ENCODE results near the gene SLC4A7.

Gene SLC4A7

GRCh38 chr3:27325419-27325818 is 158.8 kb downstream of the SLC4A7 start:
- DNase-seq (ENCODE audit: low read depth in 3 of 3) = no peak

DNA sequence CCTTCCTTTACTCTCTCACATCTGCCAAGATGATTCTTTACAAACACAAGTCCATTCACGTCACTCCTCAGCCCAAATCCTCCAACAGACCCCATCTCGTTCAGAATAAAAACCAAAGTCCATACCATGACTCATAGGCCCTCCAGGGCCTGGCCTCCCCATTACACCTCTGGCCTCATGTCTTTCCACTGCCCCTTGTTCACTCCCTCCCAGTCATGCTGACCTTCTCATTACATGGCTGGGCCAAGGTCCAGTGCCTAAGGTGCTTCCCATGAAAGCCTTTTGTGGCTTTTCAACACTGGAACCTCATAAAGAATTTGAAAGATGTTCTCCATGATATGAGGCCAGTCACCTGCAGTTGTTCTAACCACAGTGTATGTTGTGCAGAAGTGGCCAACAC is 159.5 kb downstream of the SLC4A7 start:
- no peak for DNase-seq (ENCODE audit: low read depth in 3 of 3)

DNA sequence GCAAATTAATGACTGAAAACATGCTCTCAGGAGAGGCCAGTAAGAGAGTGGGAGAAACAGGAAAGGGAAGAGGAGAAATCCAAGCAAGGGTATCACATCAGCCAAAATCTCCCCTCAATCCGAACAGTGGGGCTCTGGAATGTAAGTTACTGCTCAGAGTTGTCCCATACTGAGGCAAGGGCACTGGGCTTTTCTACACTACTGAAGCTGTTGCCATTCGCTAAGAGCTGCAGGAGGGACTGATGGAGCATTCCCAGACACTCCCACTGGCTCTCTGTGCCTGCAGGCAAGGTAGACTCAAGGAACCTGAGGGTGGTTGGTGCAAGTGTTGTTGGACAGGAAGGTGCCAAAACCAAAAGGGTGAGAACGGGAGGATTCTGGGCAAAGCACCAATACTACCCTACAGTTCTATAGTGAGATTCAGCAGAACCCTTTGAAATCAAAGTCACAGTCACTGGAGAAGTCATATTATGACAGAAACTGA is 161.1 kb downstream of the SLC4A7 start:
- no peak for DNase-seq (ENCODE audit: low read depth in 3 of 3)
